ENCODE results near the gene TAS2R9. TPM values are rescaled to one million over a fixed set of nuclear protein-coding genes. Genes with fewer than 3 reads are reported as not detected.
"Not testable (repeated sequence)": the region's sequence is repeated elsewhere in the genome, so short reads cannot be mapped to it uniquely, and the experiment has no call there.

Gene TAS2R9
- total RNA-seq, 3 donors from 2014 or later: not detected

DNA sequence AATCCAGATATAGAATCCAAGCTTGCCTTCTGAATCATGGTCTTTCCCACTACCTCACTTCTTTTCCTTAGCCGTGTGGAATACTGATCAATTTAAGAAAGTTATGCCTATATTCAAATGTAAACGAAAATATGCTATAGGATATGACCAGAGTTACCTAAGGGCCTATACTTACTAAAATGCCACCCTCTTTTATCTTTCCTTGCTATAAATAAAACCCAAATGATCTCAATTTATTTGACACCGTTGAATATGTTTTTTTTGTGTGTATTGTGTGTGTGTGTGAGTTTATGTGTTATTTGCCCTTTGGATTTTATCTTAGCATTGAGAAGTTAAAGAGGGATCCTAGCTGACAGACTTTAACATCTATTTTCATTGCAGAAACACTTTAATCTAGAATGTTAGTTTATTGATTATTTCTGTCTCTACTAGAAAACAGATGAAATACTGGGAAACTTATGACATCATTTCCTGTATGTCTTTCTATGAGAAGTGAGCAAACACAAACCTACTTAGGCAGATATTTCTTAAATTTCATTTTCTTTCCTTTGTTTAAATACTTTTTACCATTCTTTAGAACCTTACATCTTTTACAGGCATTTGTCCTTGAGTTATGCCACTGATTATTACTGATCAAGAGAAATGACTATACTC is 2.0 kb upstream of the TAS2R9 start:
- intact Hi-C loops (cut with DNase I, micrococcal nuclease): no loop called here
- DNase-seq: no peak
- no peak for TF ChIP-seq CTCF (IDR thresholded peaks at IDR 0.05)
- no peak for ATAC-seq
- Histone ChIP-seq H3K9me3 (no peaks in the 10 kb centered on the region), H3K4me1 (ENCODE audit: low read depth) (no peaks in the 10 kb centered on the region), H3K36me3 (ENCODE audit: low read depth) (no peaks in the 10 kb centered on the region), H3K4me3 (no peak overlapping the region)

DNA sequence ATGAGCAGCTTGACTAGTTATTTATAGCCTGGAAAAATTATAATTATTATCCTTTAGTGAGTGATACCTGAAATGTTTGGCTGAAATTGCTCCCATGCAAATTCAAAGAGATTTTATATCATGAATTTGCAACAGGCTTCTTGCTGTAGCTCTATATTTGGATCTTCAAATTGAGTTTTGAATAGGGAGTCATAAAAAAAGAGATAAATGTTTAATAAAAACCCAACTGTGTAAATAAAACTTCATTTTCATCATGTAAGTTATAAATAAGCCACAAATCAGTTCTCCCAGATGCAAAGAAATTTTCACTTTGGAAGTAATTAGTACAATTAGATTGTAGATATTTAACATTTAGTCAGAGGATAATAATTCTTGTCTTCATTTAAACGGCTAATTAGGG is 2.8 kb downstream of the TAS2R9 start, which contains the start of gene TAS2R8:
Gene TAS2R8 (minus strand): TSS at position 101 of the 400 bp plus-strand sequence. CDS start 306 bp downstream, outside the sequence.
- DNase-seq (no peak), ATAC-seq (no peak)
- no peak for TF ChIP-seq CTCF (IDR thresholded peaks at IDR 0.05)
- no peaks in the 10 kb centered on the region for H3K9me3 ChIP-seq
- no peaks in the 10 kb centered on the region for H3K4me1 ChIP-seq (ENCODE audit: low read depth)
- intact Hi-C loops (cut with DNase I, micrococcal nuclease): no loop called here
- no peak within 1 kb of the TSS for H3K4me3 ChIP-seq
- no peaks in the 10 kb centered on the region for H3K36me3 ChIP-seq (ENCODE audit: low read depth)

- Histone ChIP-seq H3K4me3 (no peak within 1 kb of the TSS), H3K9me3 (no peaks in the 10 kb centered on the region), H3K4me1 (ENCODE audit: low read depth) (no peaks in the 10 kb centered on the region), H3K36me3 (ENCODE audit: low read depth) (no peaks in the 10 kb centered on the region)
- ATAC-seq: no peak
- no peak for TF ChIP-seq CTCF (IDR thresholded peaks at IDR 0.05)
- no peak for DNase-seq
- intact Hi-C loops (cut with DNase I, micrococcal nuclease): no loop called here
Observed at GRCh38 chr12:10802587-10802986, 7.4 kb downstream of the TAS2R9 start, which contains the start of gene TAS2R7. Gene TAS2R7, minus strand, starts transcription at chr12:10802627. Its CDS starts 57 bp downstream, at chr12:10802570.

- H3K9me3 ChIP-seq: no peaks in the 10 kb centered on the region
- H3K36me3 ChIP-seq (ENCODE audit: low read depth): no peaks in the 10 kb centered on the region
- no peak for DNase-seq
- intact Hi-C loops (cut with DNase I, micrococcal nuclease): no loop called here
- H3K4me3 ChIP-seq: no peak overlapping the region
- ATAC-seq: no peak
- H3K4me1 ChIP-seq (ENCODE audit: low read depth): no peaks in the 10 kb centered on the region
- TF ChIP-seq CTCF (IDR thresholded peaks at IDR 0.05): no peak
Observed at GRCh38 chr12:10801741-10802140, 8.2 kb downstream of the TAS2R9 start.

GRCh38 chr12:10794222-10794621 is 15.7 kb downstream of the TAS2R9 start:
- Histone ChIP-seq H3K9me3 (no peaks in the 10 kb centered on the region), H3K4me3 (no peak overlapping the region), H3K36me3 (ENCODE audit: low read depth) (no peaks in the 10 kb centered on the region), H3K4me1 (ENCODE audit: low read depth) (no peaks in the 10 kb centered on the region)
- TF ChIP-seq CTCF (IDR thresholded peaks at IDR 0.05): no peak
- ATAC-seq: no peak
- DNase-seq: no peak
- intact Hi-C loops (cut with DNase I, micrococcal nuclease): no loop called here

DNA sequence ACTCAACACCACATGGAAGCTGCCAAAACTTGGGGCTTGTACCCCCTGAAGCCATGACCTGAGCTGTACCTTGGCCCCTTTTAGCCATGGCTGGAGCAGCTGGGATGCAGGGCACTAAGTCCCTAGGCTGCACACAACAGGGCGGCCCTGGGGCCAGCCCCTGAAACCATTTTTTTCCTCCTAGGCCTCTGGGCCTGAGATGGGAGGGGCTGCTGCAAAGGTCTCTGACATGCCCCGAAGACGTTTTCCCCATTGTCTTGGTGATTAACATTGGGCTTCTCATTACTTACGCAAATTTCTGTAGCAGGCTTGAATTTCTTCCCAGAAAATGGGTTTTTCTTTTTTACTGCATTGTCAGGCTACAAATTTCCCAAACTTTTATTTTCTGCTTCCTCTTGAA is 18.2 kb downstream of the TAS2R9 start:
- H3K4me1 ChIP-seq (ENCODE audit: low read depth); ATAC-seq; H3K4me3 ChIP-seq; intact Hi-C loops (cut with DNase I, micrococcal nuclease); DNase-seq; H3K9me3 ChIP-seq; H3K36me3 ChIP-seq (ENCODE audit: low read depth): not testable (repeated sequence)

All from mucosa of descending colon (tissue), 3 donors.